Stomach smooth muscle (tissue), 2 donors: ENCODE results near the gene BHMT.

Experiments used
- H3K27ac ChIP-seq: one replicate; pipeline ENCODE4 v1.7.0; 2013; ENCODE audit warnings: mild to moderate bottlenecking, low read length, inconsistent platforms
- H3K27me3 ChIP-seq, 2 donors: one replicate each; pipeline ENCODE4 v1.7.0; 2013; ENCODE audit warnings: low read length in 2 of 2; ENCODE audit not compliant: insufficient read depth in 2 of 2, control insufficient read depth in 1 of 2
- H3K36me3 ChIP-seq, 2 donors: one replicate each; pipeline ENCODE4 v1.7.0; 2013; ENCODE audit warnings: low read length in 2 of 2; ENCODE audit not compliant: control insufficient read depth in 2 of 2, insufficient read depth in 2 of 2
- H3K4me1 ChIP-seq: one replicate; pipeline ENCODE4 v1.7.0; 2013; ENCODE audit warnings: low read length; ENCODE audit not compliant: control insufficient read depth, insufficient read depth
- H3K4me3 ChIP-seq, 2 donors: one replicate each; pipeline ENCODE4 v1.7.0; 2013; ENCODE audit warnings: low read length in 2 of 2
- H3K9ac ChIP-seq, 2 donors: one replicate each; pipeline ENCODE4 v1.7.0; 2013; ENCODE audit warnings: low read length in 2 of 2, mild to moderate bottlenecking in 1 of 2
- H3K9me3 ChIP-seq, 2 donors: one replicate each; pipeline ENCODE4 v1.7.0; 2013; ENCODE audit warnings: low read length in 2 of 2; ENCODE audit not compliant: control insufficient read depth in 2 of 2
- donor health status: healthy.
- donor health status: Pancreatic carcinoma.

BHMT gene

DNA sequence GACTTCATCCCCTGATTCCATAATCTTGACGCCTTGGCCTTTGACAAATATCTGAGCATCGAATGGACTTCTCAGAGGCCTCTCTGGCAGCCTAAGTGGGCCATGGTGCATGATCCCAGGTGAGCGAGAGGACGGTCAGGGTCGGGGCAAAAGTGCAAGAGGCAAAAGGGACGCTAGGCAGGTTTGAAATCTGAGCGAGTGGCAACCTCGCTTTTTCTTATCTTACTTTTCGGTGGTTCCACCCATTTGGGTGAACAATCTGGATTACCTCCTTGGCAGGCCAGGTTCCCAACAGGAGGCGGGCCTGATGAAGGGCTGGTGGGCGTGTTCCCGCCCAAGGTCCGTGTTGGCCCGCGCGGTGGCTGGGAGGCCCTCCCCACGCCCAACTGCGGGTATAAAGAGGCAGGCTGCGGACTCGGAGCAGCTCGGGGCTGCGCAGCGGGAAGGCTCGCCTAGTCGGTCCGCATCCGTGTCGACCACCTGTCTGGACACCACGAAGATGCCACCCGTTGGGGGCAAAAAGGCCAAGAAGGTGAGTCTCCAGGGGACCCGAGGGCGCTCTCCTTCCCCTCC lies at the start of gene BHMT:
BHMT (plus strand) TSS at position 423 of the 573 bp plus-strand sequence; CDS start at position 500, 77 bp downstream.
- Histone ChIP-seq H3K9me3 (no peaks in the 10 kb centered on the region), H3K4me1 (peaks cover 15% of the 10 kb centered on the region), H3K27ac (no peak within 1 kb of the TSS), H3K9ac (no peak within 1 kb of the TSS), H3K4me3 (no peak within 1 kb of the TSS), H3K27me3 (peaks cover 19 to 20% of the 10 kb centered on the region in 2 donors), H3K36me3 (no peaks in the 10 kb centered on the region)

GRCh38 chr5:79062436-79062835 lies 49.2 kb upstream of the BHMT start:
- H3K9me3 ChIP-seq, result no peaks in the 10 kb centered on the region
- no peak overlapping the region for H3K9ac ChIP-seq
- H3K27ac ChIP-seq, result no peak overlapping the region
- H3K4me3 ChIP-seq, result no peak overlapping the region
- H3K36me3 ChIP-seq, result no peaks in the 10 kb centered on the region
- H3K4me1 ChIP-seq, result no peaks in the 10 kb centered on the region
- no peaks in the 10 kb centered on the region for H3K27me3 ChIP-seq

- H3K27me3 ChIP-seq, result no peaks in the 10 kb centered on the region
- peak within 1 kb of the TSS; percentile 68 to 72 for H3K9ac ChIP-seq
- peaks cover 8% of the 10 kb centered on the region for H3K4me1 ChIP-seq
- peaks cover 4 to 6% of the 10 kb centered on the region in 2 donors for H3K9me3 ChIP-seq
- peak within 1 kb of the TSS; percentile 67 for H3K27ac ChIP-seq
- peak within 1 kb of the TSS; percentile 75 to 80 for H3K4me3 ChIP-seq
- H3K36me3 ChIP-seq, result no peaks in the 10 kb centered on the region
These were observed 41.9 kb upstream of the BHMT start, which contains the start of the genes BHMT2 and DMGDH for GRCh38 chr5:79069488-79070349. BHMT2 (plus strand) TSS chr5:79069767; CDS start chr5:79069783, 16 bp downstream. DMGDH (minus strand) TSS chr5:79069674; CDS start chr5:79069620, 54 bp downstream.

DNA sequence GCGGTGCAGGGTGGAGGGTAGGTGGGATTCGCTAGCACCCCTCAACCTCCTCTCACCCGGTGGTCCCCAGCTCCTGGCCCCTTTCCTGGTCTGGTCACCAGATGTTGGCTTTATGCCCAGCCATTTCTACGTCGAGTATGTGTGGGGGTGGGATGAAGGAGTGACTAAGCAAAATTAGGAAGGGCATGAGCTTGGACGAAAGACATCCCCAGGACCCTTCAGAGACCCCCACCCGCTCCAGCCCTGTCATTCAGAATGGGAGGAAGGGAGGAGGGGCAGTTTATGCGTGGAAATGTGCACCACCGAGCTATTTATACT lies 41.3 kb upstream of the BHMT start:
- Histone ChIP-seq H3K9me3 (peaks cover 4 to 6% of the 10 kb centered on the region in 2 donors), H3K4me3 (peak overlapping the region; percentile 75 to 80), H3K27ac (peak overlapping the region; percentile 67), H3K4me1 (peaks cover 8% of the 10 kb centered on the region), H3K36me3 (no peaks in the 10 kb centered on the region), H3K27me3 (no peaks in the 10 kb centered on the region), H3K9ac (peak overlapping the region; percentile 68 to 72)

- H3K9ac ChIP-seq, result no peak overlapping the region
- H3K4me1 ChIP-seq, result peaks cover 23% of the 10 kb centered on the region
- no peak overlapping the region for H3K4me3 ChIP-seq
- no peak overlapping the region for H3K27ac ChIP-seq
- no peaks in the 10 kb centered on the region for H3K27me3 ChIP-seq
- H3K36me3 ChIP-seq, result no peaks in the 10 kb centered on the region
- peaks cover 4 to 6% of the 10 kb centered on the region in 2 donors for H3K9me3 ChIP-seq
These were observed 37.0 kb upstream of the BHMT start for GRCh38 chr5:79074641-79075040.

GRCh38 chr5:79075646-79076426 lies 35.8 kb upstream of the BHMT start:
- Histone ChIP-seq H3K4me1 (peaks cover 20% of the 10 kb centered on the region), H3K27ac (no peak overlapping the region), H3K27me3 (no peaks in the 10 kb centered on the region), H3K36me3 (no peaks in the 10 kb centered on the region), H3K4me3 (no peak overlapping the region), H3K9ac (no peak overlapping the region), H3K9me3 (peaks cover 4 to 6% of the 10 kb centered on the region in 2 donors)

DNA sequence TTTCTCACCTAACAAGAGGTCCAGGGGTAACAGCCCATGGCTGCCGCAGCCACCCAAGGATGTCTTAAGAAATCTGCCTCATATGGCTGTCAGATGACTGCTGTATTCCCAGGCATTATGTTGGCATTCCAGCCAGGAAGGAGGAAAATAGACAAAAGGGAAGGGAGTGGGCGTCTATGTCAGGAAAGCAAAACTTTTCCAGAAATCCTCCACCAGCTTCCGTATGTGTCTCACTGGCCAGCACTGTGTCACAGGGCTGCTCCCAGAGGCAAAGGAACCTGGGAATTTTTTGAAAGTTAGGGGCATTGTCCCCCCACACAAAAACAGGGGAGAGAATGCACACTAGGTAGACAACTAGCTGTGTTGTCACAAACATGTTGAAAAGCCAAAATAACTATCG lies 34.8 kb upstream of the BHMT start:
- Histone ChIP-seq H3K27ac (peak overlapping the region; percentile 46), H3K36me3 (no peaks in the 10 kb centered on the region), H3K9me3 (peaks cover 4 to 6% of the 10 kb centered on the region in 2 donors), H3K27me3 (no peaks in the 10 kb centered on the region), H3K4me3 (no peak overlapping the region), H3K4me1 (peaks cover 20% of the 10 kb centered on the region), H3K9ac (no peak overlapping the region)

DNA sequence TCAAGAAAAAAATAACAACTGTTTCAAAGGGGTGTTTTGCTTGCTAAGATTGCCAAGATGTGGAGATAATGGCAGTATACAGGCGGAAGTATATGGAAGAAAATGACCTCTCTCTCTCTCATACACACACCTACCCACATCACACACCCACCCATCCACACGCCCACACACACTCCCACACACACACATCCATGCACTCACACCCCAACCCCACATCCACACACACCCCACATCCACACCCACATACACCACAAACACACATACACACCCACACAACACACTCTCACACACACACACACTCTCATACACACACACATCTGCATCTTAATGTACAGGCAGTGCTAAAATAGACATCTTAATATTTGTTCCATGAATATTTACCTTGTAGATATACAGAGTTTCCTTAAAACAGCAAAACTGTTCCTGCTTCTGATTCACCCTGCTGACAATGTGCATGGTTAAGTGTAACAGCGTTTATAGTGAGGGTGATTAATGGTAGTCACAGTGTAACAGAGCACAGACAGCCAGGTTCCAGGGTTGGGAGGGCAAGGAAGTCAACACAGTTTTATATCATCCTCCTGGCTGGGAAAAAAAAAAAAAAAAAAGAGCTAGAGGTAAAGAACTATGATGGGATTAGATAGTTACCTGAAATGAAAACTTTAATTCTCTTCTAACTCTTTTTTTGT lies 33.8 kb upstream of the BHMT start:
- Histone ChIP-seq H3K36me3 (peaks cover 0 to 3% of the 10 kb centered on the region in 2 donors), H3K4me1 (peaks cover 20% of the 10 kb centered on the region), H3K9me3 (peaks cover 0 to 6% of the 10 kb centered on the region in 2 donors), H3K27ac (no peak overlapping the region), H3K27me3 (no peaks in the 10 kb centered on the region), H3K4me3 (peak overlapping the region in 1 of 2 donors; percentile 22), H3K9ac (peak overlapping the region in 1 of 2 donors; percentile 21)

DNA sequence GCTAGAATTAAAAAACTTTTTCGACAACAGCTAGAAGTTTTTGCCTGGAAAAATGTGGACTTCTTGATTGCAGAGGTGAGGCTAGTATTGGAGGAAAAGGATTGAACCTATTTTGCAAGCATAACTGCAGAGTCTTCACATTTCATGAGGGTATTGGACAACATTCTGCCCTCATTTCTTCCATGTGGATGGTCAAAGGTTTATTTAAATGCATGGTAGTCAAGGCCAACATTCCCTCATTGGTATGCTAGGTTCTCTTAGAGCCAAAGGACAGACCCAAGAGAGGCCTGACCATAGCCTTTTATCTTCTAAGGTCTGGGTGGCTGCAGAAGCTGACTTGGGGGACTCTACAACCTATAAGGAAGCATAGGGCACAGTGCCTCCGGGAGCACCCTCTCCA lies 30.8 kb upstream of the BHMT start:
- H3K36me3 ChIP-seq, result peaks cover 0 to 3% of the 10 kb centered on the region in 2 donors
- H3K27ac ChIP-seq, result no peak overlapping the region
- peaks cover 15% of the 10 kb centered on the region for H3K4me1 ChIP-seq
- no peaks in the 10 kb centered on the region for H3K27me3 ChIP-seq
- H3K4me3 ChIP-seq, result no peak overlapping the region
- H3K9ac ChIP-seq, result no peak overlapping the region
- H3K9me3 ChIP-seq, result no peaks in the 10 kb centered on the region

GRCh38 chr5:79081779-79082178 lies 29.8 kb upstream of the BHMT start:
- Histone ChIP-seq H3K27ac (no peak overlapping the region), H3K4me3 (no peak overlapping the region), H3K4me1 (peaks cover 11% of the 10 kb centered on the region), H3K9me3 (no peaks in the 10 kb centered on the region), H3K36me3 (peaks cover 0 to 3% of the 10 kb centered on the region in 2 donors), H3K9ac (no peak overlapping the region), H3K27me3 (no peaks in the 10 kb centered on the region)
